GM18520 (cell line): Measurements from ENCODE around the gene TMEM242.
"Not testable (repeated sequence)": the region's sequence is repeated elsewhere in the genome, so short reads cannot be mapped to it uniquely, and the experiment has no call there.

Source experiments
- ATAC-seq: cut with Tn5 transposase; IDR thresholded peaks from one replicate; pipeline ENCODE4 v1.9.1; 2021; ENCODE audit not compliant: unreplicated experiment

TMEM242 gene

DNA sequence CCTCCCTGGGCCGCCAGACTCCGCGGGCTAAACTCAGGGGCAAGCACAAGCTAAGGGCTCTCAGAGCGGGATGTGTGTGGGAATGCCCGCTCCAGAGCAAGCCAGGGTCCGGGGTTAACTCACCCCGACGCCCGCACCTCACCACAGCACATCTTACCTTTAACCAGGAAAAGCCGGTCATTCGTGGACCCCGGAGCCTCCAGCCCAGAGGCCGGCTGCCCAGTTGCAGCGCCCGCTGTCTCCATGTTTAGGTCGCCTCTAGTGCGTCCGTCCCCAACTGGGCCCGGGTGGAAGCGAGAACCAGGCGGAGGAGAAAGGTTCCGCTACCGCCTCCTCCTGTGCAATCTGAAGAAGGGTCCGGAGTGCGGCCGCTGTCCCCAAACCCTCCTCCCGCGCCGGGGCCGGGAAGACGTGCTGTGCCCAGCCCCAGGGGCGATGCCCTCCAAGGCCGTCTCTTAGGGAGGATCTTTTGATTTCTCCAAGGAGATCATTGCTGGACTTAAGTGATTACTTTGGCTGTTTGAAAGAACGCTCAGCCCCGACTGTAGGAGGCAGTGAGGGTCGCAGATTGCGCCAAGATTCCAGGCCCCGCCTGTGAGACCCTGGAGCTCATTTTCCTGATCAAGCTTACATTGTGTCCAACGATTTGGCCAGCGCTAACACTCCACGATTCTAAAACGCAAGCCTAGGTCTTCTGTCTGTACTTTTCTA lies at the start of gene TMEM242:
TSS of gene TMEM242 (minus strand) at position 265 of the 711 bp plus-strand sequence. CDS start at position 245, 20 bp downstream.
- ATAC-seq, result peak; percentile 79

DNA sequence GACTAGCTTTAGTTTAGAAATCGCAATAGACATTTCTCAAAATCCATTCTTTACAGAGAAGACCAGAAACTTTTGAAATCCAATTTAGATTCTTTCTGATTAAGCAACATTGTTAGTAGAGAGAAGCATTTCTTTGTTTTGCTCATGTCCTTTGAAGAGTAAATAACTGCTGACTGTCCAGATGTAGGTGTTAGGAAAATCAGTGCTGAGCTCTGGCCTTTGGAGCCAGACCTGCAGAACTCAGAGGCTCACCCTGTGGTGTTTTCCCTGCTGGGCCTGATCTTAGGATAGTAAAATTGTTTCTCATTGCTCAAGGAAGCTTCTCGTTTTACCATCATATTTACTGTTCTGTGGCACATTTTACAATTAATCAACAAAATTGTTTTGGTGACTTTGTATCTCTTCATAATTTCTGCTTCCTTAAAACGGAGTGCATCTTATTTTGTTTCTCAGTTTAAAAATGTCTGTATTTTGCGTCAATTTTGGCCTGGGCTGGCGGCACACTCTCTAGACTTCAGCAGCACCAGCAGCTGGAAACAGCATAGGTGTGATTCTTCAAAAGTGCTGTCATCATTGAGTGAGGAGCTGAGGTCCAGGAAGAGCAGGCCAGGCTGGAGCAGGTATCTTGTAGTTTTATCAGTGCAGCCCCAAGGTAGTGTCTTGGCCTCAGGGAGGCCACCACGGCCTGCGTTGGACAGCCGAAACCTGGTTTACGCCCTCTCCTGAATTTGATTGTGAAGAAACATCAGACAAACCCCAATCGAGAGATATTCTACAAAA lies 49.4 kb upstream of the TMEM242 start:
- no peak for ATAC-seq

DNA sequence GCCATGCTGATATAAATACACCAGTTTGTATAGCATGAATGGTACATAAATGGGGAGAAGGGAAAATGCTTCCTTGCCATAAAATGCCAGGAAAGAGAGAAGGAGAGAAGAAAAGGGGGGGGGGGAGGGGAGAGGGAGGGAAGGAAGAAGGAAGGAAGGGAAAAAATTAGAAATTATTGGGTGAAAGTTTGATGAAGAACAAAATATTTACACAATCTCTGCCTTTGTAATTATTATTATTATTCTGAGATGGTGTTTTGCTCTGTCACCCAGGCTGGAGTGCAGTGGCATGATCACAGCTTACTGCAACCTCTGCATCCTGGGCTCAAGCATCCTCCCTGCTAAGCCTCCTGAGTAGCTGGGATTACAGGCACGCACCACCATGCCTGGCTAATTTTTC lies 47.4 kb upstream of the TMEM242 start:
- ATAC-seq, result no peak

DNA sequence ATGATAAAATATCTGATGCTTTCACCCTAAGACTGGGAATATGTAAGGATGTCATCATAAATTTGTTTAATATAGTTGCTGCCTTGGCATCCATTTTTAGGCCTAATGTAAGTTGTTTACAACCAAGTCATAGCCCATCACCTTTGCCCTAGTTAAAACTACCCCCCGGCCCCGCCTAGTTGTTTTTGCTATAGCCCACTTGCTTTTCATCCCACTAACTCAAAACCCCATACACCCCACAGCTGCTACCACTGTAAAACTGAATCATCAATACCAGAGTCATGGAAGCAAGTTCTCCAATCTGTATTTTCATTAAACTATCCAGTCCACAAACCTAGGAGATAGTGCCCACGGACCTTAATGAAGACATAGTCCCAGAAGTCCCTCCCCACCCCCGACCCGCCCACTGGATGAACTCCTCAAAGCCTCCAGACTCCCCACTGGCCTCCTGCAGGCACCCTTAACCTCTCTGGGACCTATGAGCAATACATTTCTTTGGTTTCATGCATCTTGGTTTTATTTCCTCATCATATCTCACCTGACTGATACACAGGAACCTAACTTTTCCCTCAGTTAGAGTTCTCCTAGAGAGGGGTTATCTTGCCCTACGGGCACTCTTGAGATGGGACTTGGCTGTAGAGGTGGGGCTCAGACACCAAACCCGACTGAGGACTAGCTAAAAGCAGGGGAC lies 45.2 kb upstream of the TMEM242 start:
- ATAC-seq, result no peak

DNA sequence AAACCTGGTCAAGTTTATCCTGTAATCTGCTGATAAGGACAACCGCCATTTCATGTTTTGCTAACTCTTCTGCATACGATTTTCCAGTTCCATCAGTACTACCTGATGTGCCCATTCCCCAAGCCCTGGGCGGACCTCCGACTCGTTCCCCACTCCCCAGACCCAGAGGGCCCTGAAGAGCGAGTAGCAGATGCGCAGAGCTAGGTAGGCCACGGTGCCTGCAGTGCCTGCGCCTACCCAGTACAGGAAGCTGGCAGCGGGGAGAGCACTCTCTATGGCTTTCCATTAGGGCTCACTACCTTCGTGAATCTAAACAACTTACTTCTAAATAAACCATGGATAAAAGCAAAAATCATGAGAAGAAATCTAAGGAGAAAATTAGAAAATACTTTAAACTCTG lies 43.3 kb upstream of the TMEM242 start:
- no peak for ATAC-seq

GRCh38 chr6:157364705-157365104 lies 41.4 kb upstream of the TMEM242 start:
- no peak for ATAC-seq

- ATAC-seq, result no peak
Observed at GRCh38 chr6:157361886-157362285, 38.6 kb upstream of the TMEM242 start.

GRCh38 chr6:157358287-157358686 lies 35.0 kb upstream of the TMEM242 start:
- no peak for ATAC-seq

- no peak for ATAC-seq
Observed at GRCh38 chr6:157346373-157346772, 23.1 kb upstream of the TMEM242 start.

DNA sequence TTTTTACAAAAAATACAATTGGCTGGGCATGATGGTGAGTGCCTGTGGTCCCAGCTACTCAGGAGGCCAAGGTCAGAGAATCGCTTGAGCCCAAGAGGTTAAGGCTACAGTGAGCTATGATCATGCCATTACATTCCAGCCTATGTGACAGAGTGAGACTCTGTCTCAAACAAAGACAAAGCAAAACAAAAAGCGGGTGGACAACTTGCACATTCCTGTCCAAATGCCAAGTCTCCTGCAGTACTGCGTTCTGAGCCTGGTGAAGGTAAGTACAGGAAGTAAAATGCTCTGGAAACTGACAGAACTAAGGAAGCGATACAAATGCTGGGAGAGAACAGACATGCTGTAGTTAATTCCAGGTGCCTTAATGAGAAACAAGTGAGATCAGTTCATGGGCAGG lies 20.4 kb upstream of the TMEM242 start:
- no peak for ATAC-seq

- ATAC-seq, result no peak
Observed at GRCh38 chr6:157339432-157339831, 16.1 kb upstream of the TMEM242 start.

- ATAC-seq, result no peak
Observed at GRCh38 chr6:157337751-157338150, 14.4 kb upstream of the TMEM242 start.

GRCh38 chr6:157337276-157337675 lies 14.0 kb upstream of the TMEM242 start:
- ATAC-seq, result not testable (repeated sequence)

- ATAC-seq, result no peak
Observed at GRCh38 chr6:157335829-157336228, 12.5 kb upstream of the TMEM242 start.

GRCh38 chr6:157333956-157334355 lies 10.6 kb upstream of the TMEM242 start:
- ATAC-seq, result no peak

- ATAC-seq, result no peak
Observed at GRCh38 chr6:157333537-157333936, 10.2 kb upstream of the TMEM242 start.

DNA sequence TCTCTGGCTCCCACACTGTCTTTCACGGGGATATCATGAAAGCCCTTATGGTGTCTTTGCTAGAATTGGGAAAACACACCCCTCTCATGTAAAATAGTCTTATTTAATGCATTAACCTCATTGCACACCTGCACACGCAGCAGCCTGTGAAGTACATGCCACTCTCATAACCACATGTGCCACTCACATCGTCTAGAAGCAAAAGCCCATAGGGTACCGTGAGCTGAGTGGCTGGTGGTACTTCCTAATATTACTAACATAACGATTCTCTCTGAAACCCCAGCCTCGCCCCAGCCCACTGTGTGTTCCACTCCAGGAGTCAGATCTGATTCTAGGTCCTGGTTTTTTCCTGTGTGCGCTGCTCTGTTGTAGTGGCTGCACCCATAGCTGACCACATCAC lies 9.5 kb upstream of the TMEM242 start:
- ATAC-seq, result no peak

DNA sequence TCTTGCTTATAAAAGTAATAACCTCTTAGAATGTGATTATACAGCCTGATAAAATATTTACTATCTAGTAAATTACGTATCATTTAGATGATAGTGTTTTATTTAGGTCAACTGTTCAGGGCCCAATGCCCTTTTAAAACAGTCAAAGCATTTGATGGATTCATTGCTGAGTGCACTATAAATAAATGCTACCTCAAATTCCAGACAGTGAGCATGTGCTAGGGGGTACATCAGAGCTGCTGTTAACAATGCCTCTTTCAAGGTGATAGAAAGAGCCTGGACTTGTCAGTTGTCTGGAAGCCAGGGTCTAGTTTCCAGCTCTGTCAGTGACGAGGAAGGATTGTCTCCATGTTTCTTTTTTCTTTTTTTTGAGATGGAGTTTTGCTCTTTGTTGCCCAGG lies 7.5 kb upstream of the TMEM242 start:
- no peak for ATAC-seq

- no peak for ATAC-seq
Observed at GRCh38 chr6:157329829-157330228, 6.5 kb upstream of the TMEM242 start.

DNA sequence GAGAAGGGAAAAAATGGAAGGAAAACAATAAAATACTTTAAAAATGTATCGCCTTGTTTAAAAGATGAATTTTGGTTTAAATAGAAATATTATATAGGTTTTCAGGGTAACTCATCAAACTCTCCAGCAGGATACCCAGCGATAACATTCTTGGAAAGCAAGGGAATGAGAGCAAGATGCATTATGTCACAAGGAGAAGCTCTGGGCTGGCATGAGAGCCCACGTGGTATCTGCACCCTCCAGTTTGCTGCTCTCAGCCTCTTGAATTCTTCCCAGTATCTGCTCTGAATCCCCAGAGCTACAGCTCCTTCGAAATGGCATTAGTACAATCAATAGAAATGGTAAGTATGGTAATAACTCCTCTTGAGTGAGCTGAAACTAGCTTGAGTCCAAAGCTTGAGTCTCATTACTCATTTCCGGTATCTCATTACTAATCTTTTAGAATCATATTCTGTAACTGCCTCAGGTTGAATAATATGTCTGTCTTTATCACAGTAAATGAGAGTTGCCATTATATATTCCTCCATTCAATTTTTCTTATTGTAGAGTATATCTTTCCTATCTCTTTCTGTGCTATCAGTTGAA lies 4.9 kb upstream of the TMEM242 start:
- no peak for ATAC-seq

DNA sequence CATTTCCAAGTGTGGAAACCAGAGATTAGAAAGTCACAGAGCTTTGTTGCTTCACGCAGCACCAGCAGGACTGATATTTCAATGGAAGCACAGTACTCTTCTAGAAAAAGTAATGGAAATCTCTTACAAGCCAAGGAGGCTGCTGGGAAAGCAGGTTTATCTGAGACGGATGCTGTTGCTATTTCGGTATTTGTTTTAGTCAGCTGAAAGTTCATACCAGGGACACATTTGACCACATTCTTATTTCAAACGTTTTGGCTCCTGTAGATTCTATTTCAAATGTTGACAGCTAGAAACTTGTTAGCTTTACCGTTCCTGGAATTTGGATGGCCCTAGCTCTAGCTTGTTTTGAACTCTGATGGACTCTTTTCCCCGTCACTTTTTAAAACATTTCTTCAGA lies 3.7 kb upstream of the TMEM242 start:
- ATAC-seq, result no peak
